Body of pancreas (tissue), 4 donors: ENCODE data around the gene NME7.

ENCODE experiments used
- POLR2A ChIP-seq, 3 donors: fragments of 450-650 bp; IDR thresholded peaks; one replicate each; pipeline ENCODE4 v1.6.1; 2016; ENCODE audit warnings: antibody characterized with exemption in 3 of 3, mild to moderate bottlenecking in 2 of 3
- TF ChIP-seq, protein P1 (sequence below), 7 experiments: fragments of 450-650 bp in 4 of 7; fragments of 200-600 bp in 3 of 7; sonication (generic) in 3 of 7; IDR thresholded peaks; one replicate each; pipeline ENCODE4 v1.5.1; 2016 to 2019; ENCODE audit warnings: antibody characterized with exemption in 7 of 7

- TF ChIP-seq POLR2A (IDR thresholded peaks at IDR 0.05), result no peak
- TF ChIP-seq, protein P1, sequence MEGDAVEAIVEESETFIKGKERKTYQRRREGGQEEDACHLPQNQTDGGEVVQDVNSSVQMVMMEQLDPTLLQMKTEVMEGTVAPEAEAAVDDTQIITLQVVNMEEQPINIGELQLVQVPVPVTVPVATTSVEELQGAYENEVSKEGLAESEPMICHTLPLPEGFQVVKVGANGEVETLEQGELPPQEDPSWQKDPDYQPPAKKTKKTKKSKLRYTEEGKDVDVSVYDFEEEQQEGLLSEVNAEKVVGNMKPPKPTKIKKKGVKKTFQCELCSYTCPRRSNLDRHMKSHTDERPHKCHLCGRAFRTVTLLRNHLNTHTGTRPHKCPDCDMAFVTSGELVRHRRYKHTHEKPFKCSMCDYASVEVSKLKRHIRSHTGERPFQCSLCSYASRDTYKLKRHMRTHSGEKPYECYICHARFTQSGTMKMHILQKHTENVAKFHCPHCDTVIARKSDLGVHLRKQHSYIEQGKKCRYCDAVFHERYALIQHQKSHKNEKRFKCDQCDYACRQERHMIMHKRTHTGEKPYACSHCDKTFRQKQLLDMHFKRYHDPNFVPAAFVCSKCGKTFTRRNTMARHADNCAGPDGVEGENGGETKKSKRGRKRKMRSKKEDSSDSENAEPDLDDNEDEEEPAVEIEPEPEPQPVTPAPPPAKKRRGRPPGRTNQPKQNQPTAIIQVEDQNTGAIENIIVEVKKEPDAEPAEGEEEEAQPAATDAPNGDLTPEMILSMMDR (IDR thresholded peaks at IDR 0.05), result no peak
These were observed 236.9 kb downstream of the NME7 start for GRCh38 chr1:169130683-169131082.
